Measurements from ENCODE around the gene RPE65. TPM values are rescaled to one million over a fixed set of nuclear protein-coding genes. Genes with fewer than 3 reads are reported as not detected.
"Not testable (repeated sequence)": the region's sequence is repeated elsewhere in the genome, so short reads cannot be mapped to it uniquely, and the experiment has no call there.

Gene RPE65
- total RNA-seq, 5 donors from 2014 or later (not counting 1 experiment from before 2014, with no cell fraction given): not detected

DNA sequence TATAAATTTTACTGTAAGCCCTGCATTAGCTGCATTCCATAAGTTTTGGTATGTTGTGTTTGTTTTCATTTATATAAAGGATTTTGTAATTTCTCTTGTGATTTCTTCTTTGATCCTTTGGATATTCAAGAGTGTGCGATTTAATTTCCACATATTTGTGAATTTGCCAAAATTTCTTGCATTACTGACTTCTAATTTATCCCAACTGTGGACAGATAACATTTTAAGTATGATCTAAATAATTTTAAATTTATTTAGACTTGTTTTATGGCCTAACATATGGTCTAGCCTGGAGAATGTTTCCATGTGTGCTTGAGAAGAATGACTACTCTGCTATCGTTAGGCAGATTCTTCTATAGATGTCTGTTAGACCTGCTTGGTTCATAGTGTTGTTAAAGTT is 23.2 kb downstream of the RPE65 start:
- Mint-ChIP-seq H3K27ac (no peak overlapping the region), H3K4me1 (no peaks in the 10 kb centered on the region), H3K4me3 (no peak overlapping the region), H3K27me3 (peaks cover 0 to 3% of the 10 kb centered on the region in 2 donors), H3K36me3 (no peaks in the 10 kb centered on the region), H3K9me3 (peaks cover 2 to 3% (median 2%) of the 10 kb centered on the region in 3 donors)
- DNase-seq: no peak
- CTCF ChIA-PET: no interaction called here
- H3K36me3 ChIP-seq (ENCODE audit: control insufficient read depth in 2 of 2, extremely low read depth in 1 of 2, insufficient read depth in 1 of 2, low read length in 1 of 2): no peaks in the 10 kb centered on the region
- H3K27ac ChIP-seq (ENCODE audit: low read length): no peak overlapping the region
- POLR2A ChIA-PET: no interaction called here
- H3K9me3 ChIP-seq: no peaks in the 10 kb centered on the region
- H3K4me1 ChIP-seq (ENCODE audit: control insufficient read depth in 1 of 2, extremely low read depth in 1 of 2, insufficient read depth in 2 of 2, low read length in 2 of 2): no peaks in the 10 kb centered on the region
- 83% methylated on average over 1 of the region's 2 CpGs for WGBS (ENCODE audit: insufficient coverage)
- no peaks in the 10 kb centered on the region for H3K27me3 ChIP-seq (replicated peaks in 1 of 2; ENCODE audit: control insufficient read depth in 2 of 2, extremely low read depth in 1 of 2, insufficient read depth in 2 of 2, low read length in 1 of 2)
- no peak for ATAC-seq (replicated peaks in 1 of 4)
- H3K4me3 ChIP-seq (ENCODE audit: control insufficient read depth in 1 of 2, extremely low read depth in 1 of 2, low read length in 1 of 2): no peak overlapping the region

DNA sequence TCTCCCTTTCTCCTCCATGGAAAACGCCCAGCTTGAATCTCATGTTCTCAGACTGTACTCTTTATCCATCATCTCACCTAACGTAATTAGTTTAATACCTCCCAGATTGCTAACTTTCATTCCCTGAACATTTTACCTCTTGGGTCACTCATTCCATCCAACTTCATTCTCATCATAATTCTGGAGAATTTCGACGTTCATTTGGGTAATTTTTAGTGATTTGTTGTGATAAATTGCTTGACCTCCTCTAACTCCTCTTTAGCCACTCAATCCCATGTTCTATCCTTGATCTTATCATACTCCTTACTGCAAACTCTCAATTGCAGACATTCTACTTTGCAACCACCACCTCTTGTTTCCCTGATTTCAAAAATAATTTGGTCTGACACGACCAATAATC is 28.4 kb downstream of the RPE65 start:
- no peak for ATAC-seq (replicated peaks in 1 of 4)
- no peaks in the 10 kb centered on the region for H3K4me1 ChIP-seq (ENCODE audit: control insufficient read depth in 1 of 2, extremely low read depth in 1 of 2, insufficient read depth in 2 of 2, low read length in 2 of 2)
- DNase-seq: no peak
- POLR2A ChIA-PET: no interaction called here
- Mint-ChIP-seq H3K9me3 (peaks cover 2 to 3% (median 2%) of the 10 kb centered on the region in 3 donors), H3K4me3 (no peak overlapping the region), H3K27me3 (no peaks in the 10 kb centered on the region), H3K4me1 (no peaks in the 10 kb centered on the region), H3K36me3 (no peaks in the 10 kb centered on the region), H3K27ac (no peak overlapping the region)
- WGBS (ENCODE audit: insufficient coverage): no CpG with 5 or more reads among the region's 5 CpGs
- CTCF ChIA-PET: no interaction called here
- H3K4me3 ChIP-seq (ENCODE audit: control insufficient read depth in 1 of 2, extremely low read depth in 1 of 2, low read length in 1 of 2): no peak overlapping the region
- H3K36me3 ChIP-seq (ENCODE audit: control insufficient read depth in 2 of 2, extremely low read depth in 1 of 2, insufficient read depth in 1 of 2, low read length in 1 of 2): no peaks in the 10 kb centered on the region
- H3K27ac ChIP-seq (ENCODE audit: low read length): no peak overlapping the region
- H3K27me3 ChIP-seq (replicated peaks in 1 of 2; ENCODE audit: control insufficient read depth in 2 of 2, extremely low read depth in 1 of 2, insufficient read depth in 2 of 2, low read length in 1 of 2): no peaks in the 10 kb centered on the region
- H3K9me3 ChIP-seq: no peaks in the 10 kb centered on the region

DNA sequence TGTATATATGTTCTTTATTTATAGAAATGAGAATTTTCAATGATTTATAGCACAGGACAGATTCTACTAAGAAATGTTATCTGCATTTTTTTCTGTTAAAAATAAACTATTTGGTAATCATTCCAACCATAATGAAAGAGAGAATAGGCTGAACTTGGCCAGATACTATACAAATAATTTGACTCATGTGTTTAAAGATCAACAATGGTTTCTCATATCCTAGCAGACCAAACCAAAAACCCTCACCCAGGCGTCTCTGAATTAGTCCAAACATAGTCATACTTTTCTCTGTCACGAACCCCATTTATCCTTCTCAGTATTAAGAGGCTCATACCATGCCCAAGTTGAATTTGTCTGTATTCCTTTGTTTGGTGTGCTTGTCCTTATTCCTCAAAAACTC is 40.3 kb downstream of the RPE65 start:
- Histone ChIP-seq H3K36me3 (ENCODE audit: control insufficient read depth in 2 of 2, extremely low read depth in 1 of 2, insufficient read depth in 1 of 2, low read length in 1 of 2) (no peaks in the 10 kb centered on the region), H3K9me3 (no peaks in the 10 kb centered on the region), H3K27me3 (replicated peaks in 1 of 2; ENCODE audit: control insufficient read depth in 2 of 2, extremely low read depth in 1 of 2, insufficient read depth in 2 of 2, low read length in 1 of 2) (no peaks in the 10 kb centered on the region), H3K4me1 (ENCODE audit: control insufficient read depth in 1 of 2, extremely low read depth in 1 of 2, insufficient read depth in 2 of 2, low read length in 2 of 2) (no peaks in the 10 kb centered on the region), H3K27ac (ENCODE audit: low read length) (no peak overlapping the region), H3K4me3 (ENCODE audit: control insufficient read depth in 1 of 2, extremely low read depth in 1 of 2, low read length in 1 of 2) (no peak overlapping the region)
- DNase-seq (no peak), ATAC-seq (replicated peaks in 1 of 4) (no peak)
- H3K4me1 Mint-ChIP-seq: no peaks in the 10 kb centered on the region
- H3K4me3 Mint-ChIP-seq: no peak overlapping the region
- H3K36me3 Mint-ChIP-seq: no peaks in the 10 kb centered on the region
- no peak overlapping the region for H3K27ac Mint-ChIP-seq
- H3K9me3 Mint-ChIP-seq: no peaks in the 10 kb centered on the region
- H3K27me3 Mint-ChIP-seq: peaks cover 0 to 3% of the 10 kb centered on the region in 2 donors
- no CpG with 5 or more reads among the region's 2 CpGs for WGBS (ENCODE audit: insufficient coverage)
- ChIA-PET POLR2A (no interaction called here), CTCF (no interaction called here)

DNA sequence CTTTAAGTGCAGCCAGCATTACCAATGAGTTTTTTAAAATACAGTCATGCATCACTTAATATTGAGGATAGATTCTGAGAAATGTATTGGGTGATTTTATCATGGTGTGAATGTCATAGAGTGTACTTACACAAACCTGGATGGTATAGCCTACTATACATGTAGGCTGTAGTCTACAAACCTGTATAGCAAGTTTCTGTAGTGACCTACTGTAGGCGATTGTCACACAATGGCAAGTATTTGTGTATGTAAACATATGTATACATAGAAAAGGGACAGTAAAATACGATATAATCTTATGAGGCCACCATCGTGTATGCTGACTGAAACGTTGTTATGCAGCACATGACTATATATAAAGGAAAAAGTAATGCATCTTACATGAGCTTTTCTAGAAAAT is 48.2 kb downstream of the RPE65 start:
- WGBS (ENCODE audit: insufficient coverage): no CpG with 5 or more reads among the region's 4 CpGs
- H3K4me3 Mint-ChIP-seq: no peak overlapping the region
- Histone ChIP-seq H3K36me3 (ENCODE audit: control insufficient read depth in 2 of 2, extremely low read depth in 1 of 2, insufficient read depth in 1 of 2, low read length in 1 of 2) (no peaks in the 10 kb centered on the region), H3K4me1 (ENCODE audit: control insufficient read depth in 1 of 2, extremely low read depth in 1 of 2, insufficient read depth in 2 of 2, low read length in 2 of 2) (no peaks in the 10 kb centered on the region), H3K27ac (ENCODE audit: low read length) (no peak overlapping the region), H3K9me3 (no peaks in the 10 kb centered on the region), H3K27me3 (replicated peaks in 1 of 2; ENCODE audit: control insufficient read depth in 2 of 2, extremely low read depth in 1 of 2, insufficient read depth in 2 of 2, low read length in 1 of 2) (no peaks in the 10 kb centered on the region), H3K4me3 (ENCODE audit: control insufficient read depth in 1 of 2, extremely low read depth in 1 of 2, low read length in 1 of 2) (no peak overlapping the region)
- no peak for DNase-seq
- ATAC-seq (replicated peaks in 1 of 4): no peak
- no peaks in the 10 kb centered on the region for H3K36me3 Mint-ChIP-seq
- H3K4me1 Mint-ChIP-seq: no peaks in the 10 kb centered on the region
- ChIA-PET CTCF (no interaction called here), POLR2A (no interaction called here)
- H3K9me3 Mint-ChIP-seq: no peaks in the 10 kb centered on the region
- H3K27me3 Mint-ChIP-seq: peaks cover 0 to 3% of the 10 kb centered on the region in 2 donors
- no peak overlapping the region for H3K27ac Mint-ChIP-seq

DNA sequence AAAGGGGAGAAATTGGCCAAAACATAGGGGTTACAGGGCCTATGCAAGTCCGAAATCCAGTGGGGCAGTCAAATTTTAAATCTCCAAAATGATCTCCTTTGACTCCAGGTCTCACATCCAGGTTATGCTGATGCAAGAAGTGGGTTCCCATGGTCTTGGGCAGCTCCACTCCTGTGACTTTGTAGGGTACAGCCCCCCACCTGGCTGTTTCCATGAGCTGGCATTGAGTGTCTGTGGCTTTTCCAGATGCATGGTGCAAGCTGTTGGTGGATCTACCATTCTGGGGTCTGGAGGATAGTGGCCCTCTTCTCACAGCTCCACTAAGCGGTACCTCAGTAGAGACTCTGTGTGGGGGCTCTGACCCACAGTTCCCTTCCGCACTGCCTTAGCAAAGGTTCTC is 54.2 kb downstream of the RPE65 start:
- H3K36me3 ChIP-seq (ENCODE audit: control insufficient read depth in 2 of 2, extremely low read depth in 1 of 2, insufficient read depth in 1 of 2, low read length in 1 of 2); H3K4me3 Mint-ChIP-seq; H3K9me3 Mint-ChIP-seq; DNase-seq; H3K9me3 ChIP-seq; H3K4me1 Mint-ChIP-seq; H3K36me3 Mint-ChIP-seq; H3K27me3 ChIP-seq (replicated peaks in 1 of 2; ENCODE audit: control insufficient read depth in 2 of 2, extremely low read depth in 1 of 2, insufficient read depth in 2 of 2, low read length in 1 of 2); CTCF ChIA-PET; H3K4me3 ChIP-seq (ENCODE audit: control insufficient read depth in 1 of 2, extremely low read depth in 1 of 2, low read length in 1 of 2); POLR2A ChIA-PET; H3K4me1 ChIP-seq (ENCODE audit: control insufficient read depth in 1 of 2, extremely low read depth in 1 of 2, insufficient read depth in 2 of 2, low read length in 2 of 2); ATAC-seq (replicated peaks in 1 of 4); H3K27me3 Mint-ChIP-seq; H3K27ac Mint-ChIP-seq; H3K27ac ChIP-seq (ENCODE audit: low read length): not testable (repeated sequence)
- WGBS (ENCODE audit: insufficient coverage): 79% methylated on average over 3 of the region's 3 CpGs

DNA sequence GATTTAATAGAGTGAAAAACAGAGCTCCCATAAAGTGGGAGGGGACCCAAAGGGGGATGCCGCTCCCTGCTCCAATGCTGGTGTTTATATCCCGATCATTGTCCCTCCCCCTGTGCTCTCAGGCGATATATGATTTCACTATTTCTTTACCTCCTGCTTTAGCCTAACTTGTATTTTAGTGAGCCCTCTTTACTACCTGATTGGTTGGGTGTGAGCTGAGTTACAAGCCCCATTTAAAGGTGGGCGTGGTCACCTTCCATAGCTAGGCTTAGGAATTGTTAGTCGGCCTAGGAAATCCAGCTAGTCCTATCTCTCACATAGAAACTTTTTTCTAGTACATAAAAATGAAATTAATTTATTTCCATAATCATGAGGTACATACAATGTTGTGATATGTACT is 57.3 kb downstream of the RPE65 start:
- ATAC-seq (replicated peaks in 1 of 4); H3K9me3 ChIP-seq; H3K36me3 ChIP-seq (ENCODE audit: control insufficient read depth in 2 of 2, extremely low read depth in 1 of 2, insufficient read depth in 1 of 2, low read length in 1 of 2); H3K36me3 Mint-ChIP-seq; CTCF ChIA-PET; H3K27ac ChIP-seq (ENCODE audit: low read length); H3K4me3 ChIP-seq (ENCODE audit: control insufficient read depth in 1 of 2, extremely low read depth in 1 of 2, low read length in 1 of 2); POLR2A ChIA-PET; H3K4me1 Mint-ChIP-seq; DNase-seq; H3K9me3 Mint-ChIP-seq; H3K4me3 Mint-ChIP-seq; H3K4me1 ChIP-seq (ENCODE audit: control insufficient read depth in 1 of 2, extremely low read depth in 1 of 2, insufficient read depth in 2 of 2, low read length in 2 of 2); H3K27me3 Mint-ChIP-seq; H3K27ac Mint-ChIP-seq; H3K27me3 ChIP-seq (replicated peaks in 1 of 2; ENCODE audit: control insufficient read depth in 2 of 2, extremely low read depth in 1 of 2, insufficient read depth in 2 of 2, low read length in 1 of 2): not testable (repeated sequence)
- WGBS (ENCODE audit: insufficient coverage): no CpG with 5 or more reads among the region's 5 CpGs

DNA sequence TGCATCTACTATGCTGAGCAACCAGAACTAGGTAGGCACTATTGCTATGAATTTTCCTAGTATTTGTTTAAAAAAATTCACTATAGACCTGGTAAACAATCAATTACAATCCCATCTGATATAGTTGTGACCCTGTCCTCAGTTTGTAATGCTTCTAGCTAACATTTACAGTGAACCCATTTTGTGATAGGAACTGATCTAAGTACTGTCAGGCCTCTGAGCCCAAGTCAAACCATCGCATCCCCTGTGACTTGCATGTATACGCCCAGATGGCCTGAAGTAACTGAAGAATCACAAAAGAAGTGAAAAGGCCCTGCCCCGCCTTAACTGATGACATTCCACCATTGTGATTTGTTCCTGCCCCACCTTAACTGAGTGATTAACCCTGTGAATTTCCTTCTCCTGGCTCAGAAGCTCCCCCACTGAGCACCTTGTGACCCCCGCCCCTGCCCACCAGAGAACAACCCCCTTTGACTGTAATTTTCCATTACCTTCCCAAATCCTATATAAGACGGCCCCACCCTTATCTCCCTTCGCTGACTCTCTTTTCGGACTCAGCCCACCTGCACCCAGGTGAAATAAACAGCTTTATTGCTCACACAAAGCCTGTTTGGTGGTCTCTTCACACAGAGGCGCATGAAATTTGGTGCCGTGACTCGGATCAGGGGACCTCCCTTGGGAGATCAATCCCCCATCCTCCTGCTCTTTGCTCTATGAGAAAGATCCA is 63.8 kb downstream of the RPE65 start:
- DNase-seq; H3K4me1 ChIP-seq (ENCODE audit: control insufficient read depth in 1 of 2, extremely low read depth in 1 of 2, insufficient read depth in 2 of 2, low read length in 2 of 2); H3K27ac ChIP-seq (ENCODE audit: low read length); H3K4me1 Mint-ChIP-seq; ATAC-seq (replicated peaks in 1 of 4); POLR2A ChIA-PET; H3K27me3 Mint-ChIP-seq; H3K27ac Mint-ChIP-seq; H3K9me3 Mint-ChIP-seq; H3K36me3 Mint-ChIP-seq; CTCF ChIA-PET; H3K36me3 ChIP-seq (ENCODE audit: control insufficient read depth in 2 of 2, extremely low read depth in 1 of 2, insufficient read depth in 1 of 2, low read length in 1 of 2); H3K27me3 ChIP-seq (replicated peaks in 1 of 2; ENCODE audit: control insufficient read depth in 2 of 2, extremely low read depth in 1 of 2, insufficient read depth in 2 of 2, low read length in 1 of 2); H3K4me3 ChIP-seq (ENCODE audit: control insufficient read depth in 1 of 2, extremely low read depth in 1 of 2, low read length in 1 of 2); H3K4me3 Mint-ChIP-seq; H3K9me3 ChIP-seq: not testable (repeated sequence)
- no CpG with 5 or more reads among the region's 10 CpGs for WGBS (ENCODE audit: insufficient coverage)

Measured in T-cell (primary cell).